GM19324 (cell line): ENCODE results near the gene LIN37.
"Not testable (repeated sequence)": the region's sequence is repeated elsewhere in the genome, so short reads cannot be mapped to it uniquely, and the experiment has no call there.

Experiments
- ATAC-seq: cut with Tn5 transposase; IDR thresholded peaks from one replicate; pipeline ENCODE4 v1.9.1; 2021; ENCODE audit warnings: mild to moderate bottlenecking, moderate library complexity; ENCODE audit not compliant: unreplicated experiment, low FRiP score

The LIN37 gene

DNA sequence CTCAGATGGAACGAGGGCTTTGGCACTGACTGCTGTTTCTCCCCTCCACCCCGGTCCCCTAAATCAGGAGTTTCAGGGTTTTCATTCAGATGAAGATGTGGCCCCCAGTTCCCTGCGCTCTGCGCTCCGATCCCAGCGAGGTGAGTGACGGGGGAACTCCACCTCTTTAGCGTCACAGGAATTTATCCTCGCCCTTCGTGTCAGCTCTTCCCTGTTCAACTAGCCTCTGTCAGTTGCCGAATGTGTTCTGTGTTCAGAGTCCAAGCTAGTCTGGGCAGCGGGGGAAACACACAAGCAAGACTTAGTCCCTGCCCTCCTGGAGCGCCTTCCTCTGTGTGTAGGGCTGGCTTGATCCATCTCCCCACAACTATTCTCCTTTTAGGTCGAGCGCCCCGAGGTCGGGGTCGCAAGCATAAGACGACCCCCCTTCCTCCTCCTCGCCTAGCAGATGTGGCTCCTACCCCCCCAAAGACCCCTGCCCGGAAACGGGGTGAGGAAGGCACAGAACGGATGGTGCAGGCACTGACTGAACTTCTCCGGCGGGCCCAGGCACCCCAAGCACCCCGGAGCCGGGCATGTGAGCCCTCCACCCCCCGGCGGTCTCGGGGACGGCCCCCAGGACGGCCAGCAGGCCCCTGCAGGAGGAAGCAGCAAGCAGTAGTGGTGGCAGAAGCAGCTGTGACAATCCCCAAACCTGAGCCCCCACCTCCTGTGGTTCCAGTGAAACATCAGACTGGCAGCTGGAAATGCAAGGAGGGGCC, 28.8 kb upstream of the LIN37 start:
- ATAC-seq, result no peak

GRCh38 chr19:35720163-35720524, 28.2 kb upstream of the LIN37 start:
- ATAC-seq, result no peak

- no peak for ATAC-seq
These were observed 27.7 kb upstream of the LIN37 start for GRCh38 chr19:35720648-35721047.

DNA sequence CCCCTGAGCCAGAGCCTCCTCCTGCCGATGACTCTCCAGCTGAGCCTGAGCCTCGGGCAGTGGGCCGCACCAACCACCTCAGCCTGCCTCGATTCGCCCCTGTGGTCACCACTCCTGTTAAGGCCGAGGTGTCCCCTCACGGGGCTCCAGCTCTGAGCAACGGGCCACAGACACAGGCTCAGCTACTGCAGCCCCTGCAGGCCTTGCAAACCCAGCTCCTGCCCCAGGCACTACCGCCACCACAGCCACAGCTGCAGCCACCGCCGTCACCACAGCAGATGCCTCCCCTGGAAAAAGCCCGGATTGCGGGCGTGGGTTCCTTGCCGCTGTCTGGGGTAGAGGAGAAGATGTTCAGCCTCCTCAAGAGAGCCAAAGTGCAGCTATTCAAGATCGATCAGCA, 27.0 kb upstream of the LIN37 start:
- no peak for ATAC-seq

DNA sequence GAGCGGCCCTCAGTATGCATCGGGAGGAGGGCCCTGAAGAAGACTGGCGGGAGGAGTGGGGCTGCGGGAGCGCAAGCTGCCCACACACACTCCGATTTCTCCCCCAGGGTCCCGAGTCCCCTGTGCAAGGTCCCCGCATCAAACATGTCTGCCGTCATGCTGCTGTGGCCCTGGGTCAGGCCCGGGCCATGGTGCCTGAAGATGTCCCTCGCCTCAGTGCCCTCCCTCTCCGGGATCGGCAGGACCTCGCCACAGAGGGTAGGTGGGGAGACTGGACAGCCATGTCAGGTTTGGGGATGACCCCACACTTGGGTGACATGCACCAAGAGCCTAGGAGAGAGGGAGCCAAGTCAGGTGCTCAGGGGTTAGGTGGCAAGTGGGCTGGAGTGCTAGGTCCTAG, 25.9 kb upstream of the LIN37 start:
- ATAC-seq, result no peak

GRCh38 chr19:35722897-35723296, 25.5 kb upstream of the LIN37 start:
- ATAC-seq, result no peak

GRCh38 chr19:35723671-35724070, 24.7 kb upstream of the LIN37 start:
- no peak for ATAC-seq

DNA sequence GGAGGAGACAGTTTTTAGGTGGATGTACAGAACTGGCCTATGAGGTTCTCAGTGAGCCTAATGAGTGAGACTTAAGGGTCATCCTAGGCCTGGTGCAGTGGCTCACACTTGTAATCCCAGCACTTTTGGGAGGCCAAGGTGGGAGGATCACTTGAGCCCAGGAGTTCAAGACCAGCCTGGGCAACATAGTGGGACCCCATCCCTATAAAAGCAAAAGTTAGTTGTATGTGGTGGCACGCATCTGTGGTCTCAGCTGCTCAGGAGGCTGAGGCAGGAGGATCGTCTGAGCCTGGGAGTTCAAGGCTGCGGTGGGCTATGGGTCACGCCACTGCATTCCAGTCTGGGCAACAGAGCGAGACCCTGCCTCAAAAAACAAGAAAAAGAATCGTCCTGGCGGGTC, 24.2 kb upstream of the LIN37 start:
- ATAC-seq, result not testable (repeated sequence)

- ATAC-seq, result no peak
These were observed 23.8 kb upstream of the LIN37 start for GRCh38 chr19:35724560-35724959.

DNA sequence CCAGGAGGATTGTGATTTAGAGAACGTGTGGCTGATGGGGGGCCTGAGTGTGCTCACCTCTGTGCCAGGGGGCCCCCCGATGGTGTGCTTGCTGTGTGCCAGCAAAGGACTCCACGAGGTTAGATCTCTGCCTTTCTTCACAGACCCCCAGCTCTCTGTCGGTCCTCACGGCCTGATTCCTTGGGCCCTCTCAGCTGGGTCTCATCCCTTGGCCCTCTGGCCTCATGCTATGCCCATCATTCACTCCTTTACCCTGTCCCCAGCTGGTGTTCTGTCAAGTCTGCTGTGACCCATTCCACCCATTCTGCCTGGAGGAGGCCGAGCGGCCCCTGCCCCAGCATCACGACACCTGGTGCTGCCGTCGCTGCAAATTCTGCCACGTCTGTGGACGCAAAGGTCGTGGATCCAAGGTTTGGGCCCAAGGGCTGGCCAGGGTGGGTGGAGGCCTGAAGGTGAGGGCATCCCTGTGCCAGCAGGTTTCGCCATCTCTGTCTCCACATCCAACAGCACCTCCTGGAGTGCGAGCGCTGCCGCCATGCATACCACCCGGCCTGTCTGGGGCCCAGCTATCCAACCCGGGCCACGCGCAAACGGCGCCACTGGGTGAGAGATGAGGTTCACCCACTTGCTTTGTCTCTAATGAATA, 23.0 kb upstream of the LIN37 start:
- ATAC-seq, result no peak

DNA sequence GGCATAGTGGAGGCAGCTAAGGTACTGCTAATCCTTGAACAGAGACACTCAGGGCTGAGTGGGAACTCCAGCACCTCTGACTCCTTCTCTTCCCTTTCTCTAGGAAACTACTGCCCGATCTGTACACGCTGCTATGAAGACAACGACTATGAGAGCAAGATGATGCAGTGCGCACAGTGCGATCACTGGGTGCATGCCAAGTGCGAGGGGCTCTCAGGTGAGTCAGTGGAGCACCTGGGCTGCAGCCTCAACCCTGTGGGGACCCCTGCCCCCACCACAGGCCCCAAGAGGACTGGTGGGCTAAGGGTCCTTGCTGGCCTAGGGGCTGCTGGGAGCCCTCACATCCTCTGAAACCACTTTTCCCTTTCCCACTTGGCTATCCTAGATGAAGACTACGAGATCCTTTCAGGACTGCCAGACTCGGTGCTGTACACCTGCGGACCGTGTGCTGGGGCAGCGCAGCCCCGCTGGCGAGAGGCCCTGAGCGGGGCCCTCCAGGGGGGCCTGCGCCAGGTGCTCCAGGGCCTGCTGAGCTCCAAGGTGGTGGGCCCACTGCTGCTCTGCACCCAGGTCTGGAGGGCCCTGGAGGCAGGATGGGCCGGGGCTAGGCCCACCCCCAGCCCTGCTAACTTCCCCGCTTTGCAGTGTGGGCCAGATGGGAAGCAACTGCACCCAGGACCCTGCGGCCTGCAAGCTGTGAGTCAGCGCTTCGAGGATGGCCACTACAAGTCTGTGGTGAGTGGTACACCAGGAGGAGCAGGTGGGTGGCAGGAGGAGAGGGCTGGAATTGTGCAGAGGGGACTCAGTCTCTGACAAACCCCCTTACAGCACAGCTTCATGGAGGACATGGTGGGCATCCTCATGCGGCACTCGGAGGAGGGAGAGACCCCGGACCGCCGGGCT, 21.1 kb upstream of the LIN37 start:
- ATAC-seq, result no peak

GRCh38 chr19:35727956-35728706, 20.2 kb upstream of the LIN37 start:
- no peak for ATAC-seq

- ATAC-seq, result no peak
These were observed 19.4 kb upstream of the LIN37 start for GRCh38 chr19:35729021-35729420.

- no peak for ATAC-seq
These were observed 18.6 kb upstream of the LIN37 start for GRCh38 chr19:35729763-35730162.

- ATAC-seq, result no peak
These were observed 18.1 kb upstream of the LIN37 start for GRCh38 chr19:35730326-35730725.

DNA sequence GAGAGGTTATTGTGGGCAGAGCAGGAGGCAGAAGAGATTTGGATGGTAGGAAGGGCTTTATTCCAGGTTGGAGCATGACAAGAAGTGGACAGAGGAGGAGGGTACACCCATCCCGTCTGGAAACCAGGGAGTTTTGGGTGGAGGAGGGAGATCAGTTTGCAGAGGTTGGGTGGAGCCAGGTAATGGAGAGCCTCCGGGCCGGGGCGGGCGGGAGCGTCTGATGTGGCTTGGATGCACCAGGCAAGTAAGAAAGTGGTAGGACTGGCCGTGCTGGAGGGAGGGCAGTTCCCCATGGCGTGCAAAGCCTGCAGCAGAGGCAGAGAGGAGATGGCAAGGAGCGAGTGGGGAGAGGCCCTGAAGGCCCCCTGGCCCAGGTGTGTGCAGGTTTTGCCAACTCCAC, 17.0 kb upstream of the LIN37 start:
- no peak for ATAC-seq

DNA sequence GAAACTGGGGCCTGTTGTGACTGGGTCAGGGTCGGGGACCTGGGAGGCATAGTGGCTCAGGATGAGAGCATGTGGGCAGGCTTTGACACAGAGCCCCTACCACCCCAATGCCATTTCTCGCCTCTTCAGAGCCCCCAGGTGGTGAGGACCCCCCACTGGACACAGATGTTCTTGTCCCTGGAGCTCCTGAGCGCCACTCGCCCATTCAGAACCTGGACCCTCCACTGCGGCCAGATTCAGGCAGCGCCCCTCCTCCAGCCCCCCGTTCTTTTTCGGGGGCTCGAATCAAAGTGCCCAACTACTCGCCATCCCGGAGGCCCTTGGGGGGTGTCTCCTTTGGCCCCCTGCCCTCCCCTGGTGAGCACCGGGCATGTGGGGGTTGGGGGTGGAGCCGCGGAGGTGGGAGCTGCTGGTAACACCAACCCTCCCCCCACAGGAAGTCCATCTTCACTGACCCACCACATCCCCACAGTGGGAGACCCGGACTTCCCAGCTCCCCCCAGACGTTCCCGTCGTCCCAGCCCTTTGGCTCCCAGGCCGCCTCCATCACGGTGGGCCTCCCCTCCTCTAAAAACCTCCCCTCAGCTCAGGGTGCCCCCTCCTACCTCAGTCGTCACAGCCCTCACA, 16.5 kb upstream of the LIN37 start:
- ATAC-seq, result no peak

GRCh38 chr19:35732540-35733179, 15.7 kb upstream of the LIN37 start:
- ATAC-seq, result no peak

GRCh38 chr19:35733180-35734125, 14.9 kb upstream of the LIN37 start:
- ATAC-seq, result no peak
